Calu3 (cell line): ENCODE results near the gene CMTM1. TPM values are rescaled to one million over a fixed set of nuclear protein-coding genes. Genes with fewer than 3 reads are reported as not detected.
"Not testable (repeated sequence)": the region's sequence is repeated elsewhere in the genome, so short reads cannot be mapped to it uniquely, and the experiment has no call there.

ENCODE experiments used
- BruUV-seq: library from RNA; stranded (reverse); fragments of 400-500 nt; replicated peaks from 2 replicates; lab custom pipeline; 2021; lab: Mats Ljungman, UMichigan
- CTCF ChIA-PET: fragments of 300-600 bp; sonication (Branson Sonifier 250); formaldehyde crosslinking; loops from one replicate; lab custom pipeline; 2022; ENCODE audit warnings: antibody characterized with exemption; lab: Charles Lee
- DNase-seq: peaks from one replicate; pipeline ENCODE4 v3.0.0; 2022
- H3K27ac Mint-ChIP-seq: one replicate; pipeline ENCODE4 v1.8.0; 2022; ENCODE audit warnings: mixed read lengths; ENCODE audit not compliant: unreplicated experiment
- H3K27me3 Mint-ChIP-seq: one replicate; pipeline ENCODE4 v1.8.0; 2022; ENCODE audit warnings: mixed read lengths; ENCODE audit not compliant: unreplicated experiment
- H3K36me3 Mint-ChIP-seq: one replicate; pipeline ENCODE4 v1.8.0; 2022; ENCODE audit warnings: mild to moderate bottlenecking, moderate library complexity, mixed read lengths; ENCODE audit not compliant: insufficient read depth, unreplicated experiment
- H3K4me1 Mint-ChIP-seq: one replicate; pipeline ENCODE4 v1.8.0; 2022; ENCODE audit warnings: mild to moderate bottlenecking, low read depth, mixed read lengths; ENCODE audit not compliant: unreplicated experiment
- H3K4me3 Mint-ChIP-seq: one replicate; pipeline ENCODE4 v1.8.0; 2022; ENCODE audit warnings: mild to moderate bottlenecking, low read depth, moderate library complexity, mixed read lengths; ENCODE audit not compliant: unreplicated experiment
- H3K9me3 Mint-ChIP-seq: one replicate; pipeline ENCODE4 v1.8.0; 2022; ENCODE audit warnings: low read depth, mixed read lengths; ENCODE audit not compliant: unreplicated experiment
- intact Hi-C: fragments of 100-400 bp; cut with micrococcal nuclease; formaldehyde crosslinking; loops from one replicate; pipeline ENCODE4 v1.10.0; 2022; ENCODE audit not compliant: unreplicated experiment
- total RNA-seq: library from RNA; stranded (reverse); gene quantifications from 2 replicates; pipeline ENCODE4 v1.2.3, GENCODE V29; 2022
- TF ChIP-seq, protein P1 (sequence below): fragments of 200-600 bp; IDR thresholded peaks from one replicate; pipeline ENCODE4 v1.8.0; 2022; ENCODE audit warnings: antibody characterized with exemption; ENCODE audit not compliant: unreplicated experiment

CMTM1 gene
- total RNA-seq, 1 experiment from 2014 or later: 72.1 TPM

DNA sequence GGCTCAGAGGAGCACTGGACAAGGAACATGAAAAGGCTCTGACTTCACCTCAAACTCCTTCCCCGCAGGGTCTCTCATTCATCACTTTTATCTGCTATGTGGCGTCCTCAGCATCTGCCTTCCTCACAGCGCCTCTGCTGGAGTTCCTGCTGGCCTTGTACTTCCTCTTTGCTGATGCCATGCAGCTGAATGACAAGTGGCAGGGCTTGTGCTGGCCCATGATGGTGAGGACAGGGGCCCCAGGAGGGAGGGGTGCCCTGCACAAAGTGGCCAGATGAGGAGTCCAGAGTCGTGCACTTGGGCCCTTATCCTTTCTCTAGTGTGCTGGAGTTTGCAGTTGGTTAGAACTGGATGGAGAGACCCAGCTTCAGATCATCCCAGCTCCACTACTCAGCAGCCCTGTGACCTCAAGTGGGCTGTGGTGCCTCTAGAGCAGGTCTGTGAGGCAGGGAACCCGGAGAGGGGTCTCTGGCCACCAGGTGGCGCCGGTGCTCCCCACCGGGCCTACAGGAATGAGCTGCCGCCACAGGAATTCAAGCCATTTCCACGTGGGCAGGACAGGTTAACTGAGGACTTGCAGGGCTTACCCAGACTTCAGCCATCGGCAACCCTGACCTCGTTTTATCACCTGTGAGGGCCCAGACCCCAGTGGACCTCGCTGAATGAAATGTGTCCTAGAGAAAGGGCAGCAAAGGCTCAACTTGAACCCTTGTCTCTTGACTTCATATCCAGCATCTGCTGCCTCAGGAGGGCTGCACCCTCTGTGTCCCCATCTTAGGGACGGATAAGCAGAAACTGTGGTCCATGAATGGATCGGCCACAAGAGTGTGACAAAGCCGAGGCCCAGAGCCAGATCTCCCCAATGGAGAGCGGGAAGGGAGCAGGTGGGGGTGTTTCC lies 42.3 kb downstream of the CMTM1 start:
- TF ChIP-seq, protein P1, sequence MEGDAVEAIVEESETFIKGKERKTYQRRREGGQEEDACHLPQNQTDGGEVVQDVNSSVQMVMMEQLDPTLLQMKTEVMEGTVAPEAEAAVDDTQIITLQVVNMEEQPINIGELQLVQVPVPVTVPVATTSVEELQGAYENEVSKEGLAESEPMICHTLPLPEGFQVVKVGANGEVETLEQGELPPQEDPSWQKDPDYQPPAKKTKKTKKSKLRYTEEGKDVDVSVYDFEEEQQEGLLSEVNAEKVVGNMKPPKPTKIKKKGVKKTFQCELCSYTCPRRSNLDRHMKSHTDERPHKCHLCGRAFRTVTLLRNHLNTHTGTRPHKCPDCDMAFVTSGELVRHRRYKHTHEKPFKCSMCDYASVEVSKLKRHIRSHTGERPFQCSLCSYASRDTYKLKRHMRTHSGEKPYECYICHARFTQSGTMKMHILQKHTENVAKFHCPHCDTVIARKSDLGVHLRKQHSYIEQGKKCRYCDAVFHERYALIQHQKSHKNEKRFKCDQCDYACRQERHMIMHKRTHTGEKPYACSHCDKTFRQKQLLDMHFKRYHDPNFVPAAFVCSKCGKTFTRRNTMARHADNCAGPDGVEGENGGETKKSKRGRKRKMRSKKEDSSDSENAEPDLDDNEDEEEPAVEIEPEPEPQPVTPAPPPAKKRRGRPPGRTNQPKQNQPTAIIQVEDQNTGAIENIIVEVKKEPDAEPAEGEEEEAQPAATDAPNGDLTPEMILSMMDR: peak; percentile 95
- Mint-ChIP-seq H3K27me3 (no peaks in the 10 kb centered on the region), H3K4me3 (no peak overlapping the region), H3K4me1 (peaks cover 29% of the 10 kb centered on the region), H3K36me3 (peaks cover 67% of the 10 kb centered on the region), H3K9me3 (no peaks in the 10 kb centered on the region), H3K27ac (no peak overlapping the region)
- no TSS peak for BruUV-seq
- intact Hi-C loops: loop anchor here (2.0 to 5.0 kb wide), 3 partner anchors 54 to 264 kb away; no protein-coding TSS in a partner anchor
- peak; percentile 97 for DNase-seq
- CTCF ChIA-PET: interaction anchor here (0.6 to 1.7 kb wide), 17 partner anchors 9 to 272 kb away, joined by 3 to 35 read pairs (median 5); partner anchors contain the start of genes CKLF, CMTM4, NAE1 and PDP2

DNA sequence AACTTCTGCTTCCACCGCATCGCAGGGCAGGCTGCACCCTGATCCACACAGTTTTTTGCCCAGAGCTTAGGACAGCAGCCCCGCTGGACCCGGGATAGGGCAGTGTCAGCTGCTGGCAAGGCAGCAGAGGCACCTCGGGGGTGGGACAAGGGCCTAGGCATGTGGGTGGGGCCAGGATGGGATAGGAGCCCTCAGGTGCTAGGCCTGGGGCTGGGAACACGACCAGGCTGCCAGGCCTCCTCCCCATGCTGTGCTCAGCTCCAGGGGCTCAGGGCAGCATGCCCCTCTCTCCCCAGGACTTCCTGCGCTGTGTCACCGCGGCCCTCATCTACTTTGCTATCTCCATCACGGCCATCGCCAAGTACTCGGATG lies 42.9 kb downstream of the CMTM1 start:
- TF ChIP-seq, protein P1: no peak
- DNase-seq: no peak
- CTCF ChIA-PET: interaction anchor here (0.6 to 1.7 kb wide), 17 partner anchors 8 to 271 kb away, joined by 3 to 35 read pairs (median 5); partner anchors contain the start of genes CKLF, CMTM4, NAE1 and PDP2
- Mint-ChIP-seq H3K27ac (no peak overlapping the region), H3K27me3 (no peaks in the 10 kb centered on the region), H3K36me3 (peaks cover 65% of the 10 kb centered on the region), H3K4me3 (no peak overlapping the region), H3K9me3 (no peaks in the 10 kb centered on the region), H3K4me1 (peaks cover 23% of the 10 kb centered on the region)
- intact Hi-C loops: loop anchor here (2.0 to 5.0 kb wide), 3 partner anchors 54 to 263 kb away; no protein-coding TSS in a partner anchor
- BruUV-seq: no TSS peak

GRCh38 chr16:66610111-66610820 lies 44.0 kb downstream of the CMTM1 start:
- CTCF ChIA-PET: no interaction called here
- Mint-ChIP-seq H3K27ac (no peak overlapping the region), H3K4me3 (no peak overlapping the region), H3K36me3 (peaks cover 65% of the 10 kb centered on the region), H3K4me1 (peaks cover 21% of the 10 kb centered on the region), H3K9me3 (no peaks in the 10 kb centered on the region), H3K27me3 (no peaks in the 10 kb centered on the region)
- TF ChIP-seq, protein P1: no peak
- BruUV-seq: no TSS peak
- intact Hi-C loops: loop anchor here (10.0 kb wide), 1 partner anchor 85 kb away; the partner anchor contains the start of gene CMTM4
- DNase-seq: no peak

DNA sequence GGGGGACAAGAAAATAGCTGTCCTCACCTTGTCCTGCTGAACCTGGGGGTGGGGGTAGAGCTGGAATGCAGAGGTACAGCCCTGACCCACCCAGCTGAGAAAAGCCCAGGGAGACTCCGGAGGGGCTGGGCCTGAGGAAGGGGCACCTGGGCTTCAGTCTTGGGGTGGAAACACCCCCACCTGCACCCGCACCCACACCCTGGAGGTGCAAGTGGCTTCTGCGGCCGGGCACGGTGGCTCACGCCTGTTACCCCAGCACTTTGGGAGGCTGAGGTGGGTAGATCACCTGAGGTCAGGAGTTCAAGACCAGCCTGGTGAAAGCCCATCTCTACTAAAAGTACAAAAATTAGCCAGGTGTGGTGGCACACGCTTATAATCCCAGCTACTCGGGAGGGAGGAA lies 45.7 kb downstream of the CMTM1 start:
- CTCF ChIA-PET, BruUV-seq, H3K27ac Mint-ChIP-seq, H3K4me3 Mint-ChIP-seq, DNase-seq, H3K27me3 Mint-ChIP-seq, H3K9me3 Mint-ChIP-seq: not testable (repeated sequence)
- peaks cover 10% of the 10 kb centered on the region for H3K4me1 Mint-ChIP-seq
- intact Hi-C loops: loop anchor here (10.0 kb wide), 1 partner anchor 83 kb away; the partner anchor contains the start of gene CMTM4
- peaks cover 67% of the 10 kb centered on the region for H3K36me3 Mint-ChIP-seq
